KOPT-K1 (cell line): ENCODE results near the gene CYP4B1.

ENCODE experiments used
- H3K27ac ChIP-seq: fragments of 200-600 bp; sonication (generic); 2 replicates; pipeline ENCODE4 v1.5.1; 2016; ENCODE audit warnings: antibody characterized with exemption, mild to moderate bottlenecking, low read depth, low read length; ENCODE audit not compliant: poor library complexity, severe bottlenecking
- H3K36me3 ChIP-seq: fragments of 200-600 bp; sonication (generic); 2 replicates; pipeline ENCODE4 v1.5.1; 2017; ENCODE audit warnings: antibody characterized with exemption, mild to moderate bottlenecking, low read length, moderate library complexity; ENCODE audit not compliant: insufficient read depth
- H3K9me3 ChIP-seq: fragments of 200-600 bp; sonication (generic); 2 replicates; pipeline ENCODE4 v1.5.1; 2017; ENCODE audit warnings: antibody characterized with exemption, low read length, mild to moderate bottlenecking; ENCODE audit not compliant: insufficient read depth, poor library complexity, severe bottlenecking

The CYP4B1 gene

GRCh38 chr1:46805755-46806154 lies 6.9 kb downstream of the CYP4B1 start:
- Histone ChIP-seq H3K36me3 (no peaks in the 10 kb centered on the region), H3K9me3 (peaks cover 3% of the 10 kb centered on the region), H3K27ac (no peak overlapping the region)

GRCh38 chr1:46806196-46807020 lies 7.6 kb downstream of the CYP4B1 start:
- Histone ChIP-seq H3K36me3 (no peaks in the 10 kb centered on the region), H3K9me3 (peaks cover 3% of the 10 kb centered on the region), H3K27ac (no peak overlapping the region)

DNA sequence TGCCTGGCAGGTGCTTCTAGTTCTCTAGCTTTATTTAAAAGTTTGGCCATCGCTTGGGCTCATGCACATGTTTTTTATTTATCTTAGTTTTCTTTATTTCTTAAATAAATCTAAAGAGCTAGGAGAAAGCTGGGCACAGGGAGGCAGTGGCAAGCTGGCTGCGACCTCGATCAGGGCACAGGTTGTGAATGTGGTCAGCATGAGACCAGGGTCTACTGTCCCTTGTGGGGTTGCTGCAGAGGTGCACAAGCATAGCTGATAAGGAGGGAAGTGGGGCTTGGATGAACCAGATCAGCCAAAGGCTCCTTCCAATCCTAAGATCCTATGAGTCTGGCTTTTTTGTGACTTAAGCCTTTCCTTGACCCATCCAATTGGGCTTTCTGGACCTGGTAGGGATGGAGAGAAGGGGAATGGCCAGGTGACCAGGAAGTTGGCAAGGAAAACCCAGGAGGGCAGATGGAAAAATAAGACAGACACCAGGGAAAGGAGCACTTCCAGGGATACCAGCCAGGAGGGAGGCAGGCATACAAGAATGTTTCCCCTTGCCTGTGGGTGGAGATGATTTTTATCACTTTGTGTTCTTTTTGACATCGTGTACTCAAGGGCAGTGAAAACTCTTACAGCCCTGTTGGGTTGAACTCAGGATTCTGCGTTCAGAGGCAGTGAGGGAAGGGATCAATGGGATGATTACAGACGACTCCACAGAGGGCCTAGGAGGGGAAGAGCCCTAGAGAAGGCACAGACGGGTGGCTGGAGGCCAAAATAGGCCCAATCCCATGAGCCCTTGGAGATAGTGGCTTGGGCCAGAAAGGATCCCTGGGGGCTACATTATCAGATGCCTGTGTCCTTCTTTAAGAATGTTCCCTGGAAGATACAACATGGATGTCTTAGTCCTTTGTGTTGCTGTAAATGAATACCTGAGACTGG lies 8.5 kb downstream of the CYP4B1 start:
- no peaks in the 10 kb centered on the region for H3K36me3 ChIP-seq
- no peak overlapping the region for H3K27ac ChIP-seq
- H3K9me3 ChIP-seq = peaks cover 3% of the 10 kb centered on the region

DNA sequence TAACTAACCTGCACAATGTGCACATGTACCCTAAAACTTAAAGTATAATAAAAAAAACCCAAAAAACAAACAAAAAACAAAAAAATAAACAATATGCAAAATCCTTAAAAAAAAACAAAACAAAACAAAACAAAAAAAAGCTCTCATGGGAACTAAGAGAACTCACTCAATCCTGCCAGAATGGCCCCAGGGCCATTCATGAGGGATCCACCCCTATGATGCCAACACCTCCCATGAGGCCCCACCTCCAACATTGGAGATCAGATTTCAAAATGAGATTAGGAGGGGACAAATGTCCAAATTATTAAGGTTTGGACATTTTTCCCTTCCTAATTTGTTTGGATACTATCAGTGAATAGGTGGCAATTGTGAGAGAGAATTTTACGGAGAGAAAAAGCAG lies 10.2 kb downstream of the CYP4B1 start:
- Histone ChIP-seq H3K36me3 (no peaks in the 10 kb centered on the region), H3K9me3 (peaks cover 3% of the 10 kb centered on the region), H3K27ac (no peak overlapping the region)

DNA sequence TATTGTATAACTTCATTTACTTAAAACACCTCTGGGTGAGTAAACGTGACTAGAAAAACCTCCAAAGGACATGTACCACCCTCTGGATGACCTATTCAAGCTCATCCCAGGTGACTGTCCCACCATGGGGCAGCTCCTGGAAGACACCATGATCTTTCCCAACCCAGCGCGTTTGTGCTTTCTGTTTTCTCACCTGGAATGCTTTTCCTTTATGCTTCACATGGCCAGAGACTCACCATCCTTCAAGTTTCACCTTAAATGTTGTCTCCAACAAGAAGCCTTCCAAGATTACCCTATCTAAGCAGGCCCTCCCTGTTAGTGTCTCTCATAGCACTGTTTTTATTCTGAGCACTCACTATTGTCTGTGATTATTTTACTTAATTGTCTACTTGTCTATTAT lies 11.1 kb downstream of the CYP4B1 start:
- H3K27ac ChIP-seq = no peak overlapping the region
- H3K36me3 ChIP-seq = no peaks in the 10 kb centered on the region
- H3K9me3 ChIP-seq = peaks cover 3% of the 10 kb centered on the region

DNA sequence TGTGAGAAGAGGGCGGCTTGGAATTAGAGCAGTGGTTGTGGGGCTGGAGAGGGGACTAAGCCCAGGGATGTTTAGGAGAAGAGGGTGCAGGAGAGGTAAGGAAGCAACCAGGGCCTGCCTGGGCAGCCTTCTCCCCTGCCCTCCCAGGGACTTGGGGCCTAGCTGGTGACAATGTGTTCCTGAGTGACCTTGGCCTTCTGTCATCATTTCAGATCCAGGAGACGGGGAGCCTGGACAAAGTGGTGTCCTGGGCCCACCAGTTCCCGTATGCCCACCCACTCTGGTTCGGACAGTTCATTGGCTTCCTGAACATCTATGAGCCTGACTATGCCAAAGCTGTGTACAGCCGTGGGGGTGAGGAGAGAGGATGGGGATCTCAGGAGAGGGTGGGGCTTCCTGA lies 11.8 kb downstream of the CYP4B1 start:
- peaks cover 3% of the 10 kb centered on the region for H3K9me3 ChIP-seq
- no peak overlapping the region for H3K27ac ChIP-seq
- H3K36me3 ChIP-seq = no peaks in the 10 kb centered on the region

- Histone ChIP-seq H3K27ac (no peak overlapping the region), H3K36me3 (no peaks in the 10 kb centered on the region), H3K9me3 (peaks cover 3% of the 10 kb centered on the region)
These were observed 12.2 kb downstream of the CYP4B1 start for GRCh38 chr1:46811053-46811452.

GRCh38 chr1:46812065-46812963 lies 13.5 kb downstream of the CYP4B1 start:
- Histone ChIP-seq H3K36me3 (no peaks in the 10 kb centered on the region), H3K27ac (no peak overlapping the region), H3K9me3 (peaks cover 3% of the 10 kb centered on the region)

DNA sequence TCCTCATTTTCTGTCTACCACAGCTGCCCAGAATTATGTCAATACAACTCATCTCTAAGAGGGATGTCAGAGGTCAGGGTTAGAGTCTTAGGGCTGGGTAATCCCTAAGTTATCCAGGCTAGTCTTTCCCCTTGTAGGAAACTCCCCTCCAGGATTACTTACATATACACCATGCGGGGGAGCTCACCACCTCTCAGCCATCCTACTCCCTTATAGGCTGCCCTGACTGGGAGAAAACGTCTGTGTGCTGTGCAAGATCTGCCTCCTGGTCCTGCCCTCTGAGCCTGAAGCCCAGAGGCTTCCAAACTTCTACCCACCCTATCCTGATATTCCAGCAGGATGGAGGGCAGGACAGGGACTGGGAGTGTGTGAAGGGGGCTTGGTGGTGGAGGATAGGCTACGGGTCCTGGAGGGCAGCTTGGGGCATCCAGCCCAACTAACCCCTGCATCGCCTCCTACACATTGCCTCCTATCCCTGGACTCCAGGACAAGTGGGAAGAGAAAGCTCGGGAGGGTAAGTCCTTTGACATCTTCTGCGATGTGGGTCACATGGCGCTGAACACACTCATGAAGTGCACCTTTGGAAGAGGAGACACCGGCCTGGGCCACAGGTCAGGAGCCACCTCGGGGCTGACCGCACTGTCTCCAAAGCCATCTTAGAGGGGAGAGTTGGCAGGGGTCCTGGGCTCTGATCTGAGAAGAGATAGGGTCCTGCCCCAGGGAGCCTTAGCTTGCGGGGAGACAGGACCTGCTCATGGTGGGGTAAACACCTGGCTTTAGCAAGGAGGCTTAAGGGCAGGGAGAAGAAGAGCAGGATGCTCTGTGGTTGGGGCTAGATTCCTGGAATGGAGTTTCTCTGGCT lies 14.4 kb downstream of the CYP4B1 start:
- Histone ChIP-seq H3K36me3 (no peaks in the 10 kb centered on the region), H3K9me3 (peaks cover 3% of the 10 kb centered on the region), H3K27ac (no peak overlapping the region)

GRCh38 chr1:46813858-46814396 lies 15.1 kb downstream of the CYP4B1 start:
- no peak overlapping the region for H3K27ac ChIP-seq

GRCh38 chr1:46815133-46815532 lies 16.3 kb downstream of the CYP4B1 start:
- H3K36me3 ChIP-seq = no peaks in the 10 kb centered on the region
- no peak overlapping the region for H3K27ac ChIP-seq
- no peaks in the 10 kb centered on the region for H3K9me3 ChIP-seq

More at GRCh38 chr1:46813858-46814396, 15.1 kb downstream of the CYP4B1 start:
- no peaks in the 10 kb centered on the region for H3K36me3 ChIP-seq
- H3K9me3 ChIP-seq = peaks cover 3% of the 10 kb centered on the region

DNA sequence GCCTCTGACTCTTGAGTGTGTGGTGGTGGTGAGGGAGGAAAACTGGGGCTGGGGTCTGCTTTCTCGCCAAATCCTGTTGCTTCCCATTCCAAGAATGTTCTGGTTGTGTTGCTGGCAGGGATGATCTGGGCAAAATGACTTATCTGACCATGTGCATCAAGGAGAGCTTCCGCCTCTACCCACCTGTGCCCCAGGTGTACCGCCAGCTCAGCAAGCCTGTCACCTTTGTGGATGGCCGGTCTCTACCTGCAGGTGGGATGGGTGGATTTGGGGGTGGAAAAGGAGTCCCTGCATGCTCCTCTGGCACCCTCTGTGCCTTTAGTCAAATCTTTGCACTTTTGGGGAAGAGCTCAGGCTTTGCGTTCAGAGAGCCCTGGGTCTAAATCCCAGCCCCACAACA lies 18.1 kb downstream of the CYP4B1 start:
- Histone ChIP-seq H3K9me3 (no peaks in the 10 kb centered on the region), H3K36me3 (no peaks in the 10 kb centered on the region), H3K27ac (no peak overlapping the region)

DNA sequence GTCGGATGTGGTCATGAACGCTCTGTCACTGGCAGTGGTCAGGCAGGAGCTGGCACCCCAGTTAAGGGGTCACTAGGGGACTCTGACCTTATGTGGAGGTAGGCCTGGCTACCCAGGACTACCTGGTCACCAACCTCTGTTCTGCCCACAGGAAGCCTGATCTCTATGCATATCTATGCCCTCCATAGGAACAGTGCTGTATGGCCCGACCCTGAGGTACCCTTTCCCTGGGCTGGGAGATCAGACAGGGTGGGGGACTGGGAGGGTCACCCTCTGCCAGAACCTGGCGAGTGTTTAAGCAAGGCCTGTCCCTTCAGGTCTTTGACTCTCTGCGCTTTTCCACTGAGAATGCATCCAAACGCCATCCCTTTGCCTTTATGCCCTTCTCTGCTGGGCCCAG lies 19.0 kb downstream of the CYP4B1 start:
- no peak overlapping the region for H3K27ac ChIP-seq
- H3K9me3 ChIP-seq = no peaks in the 10 kb centered on the region
- no peaks in the 10 kb centered on the region for H3K36me3 ChIP-seq

GRCh38 chr1:46818591-46818990 lies 19.7 kb downstream of the CYP4B1 start:
- no peak overlapping the region for H3K27ac ChIP-seq
- H3K9me3 ChIP-seq = no peaks in the 10 kb centered on the region
- no peaks in the 10 kb centered on the region for H3K36me3 ChIP-seq
